PFSK-1 (cell line): ENCODE results near the gene TBC1D17.

Experiments
- FOXP2 ChIP-seq: optimal IDR thresholded peaks from 2 replicates; pipeline ENCODE3; 2011; ENCODE audit warnings: borderline replicate concordance, control low read depth, inconsistent platforms; ENCODE audit not compliant: insufficient read depth; ENCODE audit errors: extremely low read length, extremely low read depth
- POLR2AphosphoS5 ChIP-seq: IDR thresholded peaks from 2 replicates; pipeline ENCODE4 v1.6.1; 2012; ENCODE audit warnings: low read depth, mild to moderate bottlenecking, control low read depth, low read length, moderate library complexity
- REST ChIP-seq, 2 experiments: IDR thresholded peaks; 2 replicates each; pipeline versions ENCODE4 v1.6.1 to v1.8.0; 2011 to 2012; ENCODE audit warnings: low read depth in 2 of 2, low read length in 2 of 2, control low read depth in 1 of 2, inconsistent platforms in 1 of 2, mild to moderate bottlenecking in 1 of 2, moderate library complexity in 1 of 2; ENCODE audit not compliant: insufficient read depth in 1 of 2
- SIN3A ChIP-seq: IDR thresholded peaks from 2 replicates; pipeline ENCODE4 v1.6.1; 2012; ENCODE audit warnings: mild to moderate bottlenecking, low read length, moderate library complexity, borderline replicate concordance; ENCODE audit not compliant: insufficient read depth
- TAF1 ChIP-seq: IDR thresholded peaks from 2 replicates; pipeline ENCODE4 v1.6.1; 2012; ENCODE audit warnings: low read length, control low read depth, borderline replicate concordance; ENCODE audit not compliant: insufficient read depth

Gene TBC1D17

GRCh38 chr19:49843265-49843664 is 34.2 kb upstream of the TBC1D17 start:
- TF ChIP-seq REST (IDR thresholded peaks at IDR 0.05; ENCODE audit: insufficient read depth in 1 of 2, low read depth in 2 of 2, low read length in 2 of 2), result no peak
- no peak for TF ChIP-seq SIN3A
- no peak for TF ChIP-seq POLR2AphosphoS5
- no peak for TF ChIP-seq TAF1
- no peak for TF ChIP-seq FOXP2

GRCh38 chr19:49844138-49845095 is 33.1 kb upstream of the TBC1D17 start:
- TF ChIP-seq TAF1 (no peak), FOXP2 (no peak), SIN3A (no peak), REST (IDR thresholded peaks at IDR 0.05; ENCODE audit: insufficient read depth in 1 of 2, low read depth in 2 of 2, low read length in 2 of 2) (no peak), POLR2AphosphoS5 (no peak)

- no peak for TF ChIP-seq TAF1
- no peak for TF ChIP-seq FOXP2
- no peak for TF ChIP-seq REST (IDR thresholded peaks at IDR 0.05; ENCODE audit: insufficient read depth in 1 of 2, low read depth in 2 of 2, low read length in 2 of 2)
- no peak for TF ChIP-seq SIN3A
- TF ChIP-seq POLR2AphosphoS5, result no peak
Observed at GRCh38 chr19:49845414-49845813, 32.1 kb upstream of the TBC1D17 start.

- TF ChIP-seq POLR2AphosphoS5 (no peak), TAF1 (no peak), REST (IDR thresholded peaks at IDR 0.05; ENCODE audit: insufficient read depth in 1 of 2, low read depth in 2 of 2, low read length in 2 of 2) (no peak), FOXP2 (no peak), SIN3A (no peak)
Observed at GRCh38 chr19:49846408-49846807, 31.1 kb upstream of the TBC1D17 start.
